GM04504 (cell line): Measurements from ENCODE around the gene ZNF462.
"Not testable (repeated sequence)": the region's sequence is repeated elsewhere in the genome, so short reads cannot be mapped to it uniquely, and the experiment has no call there.

Source experiments
- DNase-seq: peaks from one replicate; pipeline ENCODE4 v3.0.0-alpha.2; 2012; ENCODE audit warnings: low read depth

Gene ZNF462, protein sequence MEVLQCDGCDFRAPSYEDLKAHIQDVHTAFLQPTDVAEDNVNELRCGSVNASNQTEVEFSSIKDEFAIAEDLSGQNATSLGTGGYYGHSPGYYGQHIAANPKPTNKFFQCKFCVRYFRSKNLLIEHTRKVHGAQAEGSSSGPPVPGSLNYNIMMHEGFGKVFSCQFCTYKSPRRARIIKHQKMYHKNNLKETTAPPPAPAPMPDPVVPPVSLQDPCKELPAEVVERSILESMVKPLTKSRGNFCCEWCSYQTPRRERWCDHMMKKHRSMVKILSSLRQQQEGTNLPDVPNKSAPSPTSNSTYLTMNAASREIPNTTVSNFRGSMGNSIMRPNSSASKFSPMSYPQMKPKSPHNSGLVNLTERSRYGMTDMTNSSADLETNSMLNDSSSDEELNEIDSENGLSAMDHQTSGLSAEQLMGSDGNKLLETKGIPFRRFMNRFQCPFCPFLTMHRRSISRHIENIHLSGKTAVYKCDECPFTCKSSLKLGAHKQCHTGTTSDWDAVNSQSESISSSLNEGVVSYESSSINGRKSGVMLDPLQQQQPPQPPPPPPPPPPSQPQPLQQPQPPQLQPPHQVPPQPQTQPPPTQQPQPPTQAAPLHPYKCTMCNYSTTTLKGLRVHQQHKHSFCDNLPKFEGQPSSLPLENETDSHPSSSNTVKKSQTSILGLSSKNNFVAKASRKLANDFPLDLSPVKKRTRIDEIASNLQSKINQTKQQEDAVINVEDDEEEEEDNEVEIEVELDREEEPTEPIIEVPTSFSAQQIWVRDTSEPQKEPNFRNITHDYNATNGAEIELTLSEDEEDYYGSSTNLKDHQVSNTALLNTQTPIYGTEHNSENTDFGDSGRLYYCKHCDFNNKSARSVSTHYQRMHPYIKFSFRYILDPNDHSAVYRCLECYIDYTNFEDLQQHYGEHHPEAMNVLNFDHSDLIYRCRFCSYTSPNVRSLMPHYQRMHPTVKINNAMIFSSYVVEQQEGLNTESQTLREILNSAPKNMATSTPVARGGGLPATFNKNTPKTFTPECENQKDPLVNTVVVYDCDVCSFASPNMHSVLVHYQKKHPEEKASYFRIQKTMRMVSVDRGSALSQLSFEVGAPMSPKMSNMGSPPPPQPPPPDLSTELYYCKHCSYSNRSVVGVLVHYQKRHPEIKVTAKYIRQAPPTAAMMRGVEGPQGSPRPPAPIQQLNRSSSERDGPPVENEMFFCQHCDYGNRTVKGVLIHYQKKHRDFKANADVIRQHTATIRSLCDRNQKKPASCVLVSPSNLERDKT (N-terminal part only)

GRCh38 chr9:106862821-106863720 lies at the start of gene ZNF462:
TSS of gene ZNF462 (plus strand) at chr9:106863166. CDS start at chr9:106923384, 60,218 bp downstream.
- peak; percentile 27 for DNase-seq

DNA sequence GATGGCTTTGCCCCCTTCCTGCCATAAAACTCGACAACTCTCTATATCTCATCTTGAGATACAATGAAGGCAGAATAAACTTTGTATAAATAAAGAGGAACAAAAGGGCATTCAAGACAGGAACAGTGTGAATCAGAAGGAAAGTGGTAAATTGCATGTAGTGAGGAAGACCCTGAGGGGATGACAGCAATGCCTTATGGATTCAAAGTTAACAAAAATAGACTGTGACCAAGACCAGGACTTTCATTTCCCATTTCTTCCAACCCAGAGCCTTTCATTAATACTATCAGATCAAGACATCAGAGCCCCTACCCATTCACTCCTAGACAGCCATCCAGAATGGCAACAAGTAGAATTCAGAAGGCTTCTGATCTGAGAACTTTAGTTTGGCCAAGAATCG lies 46.4 kb upstream of the ZNF462 start:
- no peak for DNase-seq

DNA sequence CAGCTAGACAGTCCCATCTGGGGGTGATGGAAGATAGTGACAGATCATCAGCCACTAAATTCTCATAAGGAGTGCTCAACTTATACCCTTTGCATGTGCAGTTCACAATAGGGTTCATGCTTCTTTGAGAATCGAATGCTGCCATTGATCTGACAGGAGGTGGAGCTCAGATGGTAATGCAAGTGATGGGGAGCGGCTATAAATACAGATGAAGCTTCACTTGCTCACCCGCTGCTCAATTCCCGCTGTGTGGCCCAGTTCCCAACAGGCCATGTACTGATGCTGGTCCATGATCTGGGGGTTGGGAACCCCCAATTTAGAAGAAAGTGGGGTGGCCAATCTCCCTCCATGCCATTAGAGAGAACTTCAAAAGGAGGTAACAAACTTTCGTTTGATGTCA lies 44.9 kb upstream of the ZNF462 start:
- DNase-seq: no peak

DNA sequence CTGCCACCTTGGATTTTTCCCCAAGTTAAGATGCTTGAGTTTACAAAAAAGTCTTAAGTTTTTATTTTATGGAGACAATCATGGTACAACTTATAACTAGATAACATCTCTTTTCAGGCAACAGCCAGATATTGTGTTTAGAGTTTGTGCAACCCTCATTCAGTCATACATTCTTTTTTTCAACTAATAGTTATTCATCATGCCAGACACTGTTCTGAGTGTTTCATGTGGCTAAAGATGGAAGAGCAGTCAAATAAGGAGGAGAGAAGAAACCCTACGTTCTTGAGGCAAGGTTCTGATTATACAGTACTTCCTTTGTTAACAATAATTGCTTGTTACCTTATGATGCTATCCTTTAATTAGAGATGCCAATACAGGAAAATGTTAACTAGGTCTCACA lies 42.1 kb upstream of the ZNF462 start:
- DNase-seq: no peak

DNA sequence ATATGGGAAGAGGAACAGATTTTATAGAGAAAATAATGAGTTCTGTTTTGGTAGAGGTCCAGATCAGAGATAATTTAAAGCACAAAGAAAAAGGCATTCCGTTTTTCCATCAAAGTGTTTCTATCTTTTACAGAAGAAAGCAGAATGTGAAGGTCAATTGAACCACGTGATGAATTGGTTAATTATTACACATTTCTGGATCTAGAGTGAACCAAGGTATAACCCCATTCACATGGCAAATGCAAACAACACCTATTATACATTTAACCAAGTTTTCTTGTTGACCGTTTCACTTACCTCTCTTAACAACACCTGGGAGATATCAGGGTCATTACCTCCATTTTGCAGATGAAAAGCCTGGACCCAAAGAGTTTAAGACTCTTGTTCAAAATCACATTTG lies 34.9 kb upstream of the ZNF462 start:
- no peak for DNase-seq

DNA sequence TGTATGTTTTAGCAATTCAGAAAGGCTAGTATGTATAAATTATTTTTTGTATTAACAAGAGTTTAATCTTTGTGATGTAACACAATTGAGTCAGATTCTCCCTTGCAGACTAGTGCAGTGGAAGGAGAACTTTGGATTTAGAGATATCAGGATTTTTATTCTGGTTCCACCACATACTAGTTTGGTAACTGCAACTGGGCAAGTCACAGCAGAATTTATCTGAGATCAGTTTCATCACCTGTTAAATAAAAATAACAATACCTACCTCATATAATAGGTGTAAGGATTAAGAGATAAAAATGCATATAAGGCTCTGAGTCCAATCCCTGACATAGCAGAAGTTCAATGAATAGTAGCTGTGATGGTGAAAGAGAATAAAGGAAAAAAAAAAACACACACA lies 34.0 kb upstream of the ZNF462 start:
- no peak for DNase-seq

GRCh38 chr9:106829666-106830408 lies 33.1 kb upstream of the ZNF462 start:
- no peak for DNase-seq

DNA sequence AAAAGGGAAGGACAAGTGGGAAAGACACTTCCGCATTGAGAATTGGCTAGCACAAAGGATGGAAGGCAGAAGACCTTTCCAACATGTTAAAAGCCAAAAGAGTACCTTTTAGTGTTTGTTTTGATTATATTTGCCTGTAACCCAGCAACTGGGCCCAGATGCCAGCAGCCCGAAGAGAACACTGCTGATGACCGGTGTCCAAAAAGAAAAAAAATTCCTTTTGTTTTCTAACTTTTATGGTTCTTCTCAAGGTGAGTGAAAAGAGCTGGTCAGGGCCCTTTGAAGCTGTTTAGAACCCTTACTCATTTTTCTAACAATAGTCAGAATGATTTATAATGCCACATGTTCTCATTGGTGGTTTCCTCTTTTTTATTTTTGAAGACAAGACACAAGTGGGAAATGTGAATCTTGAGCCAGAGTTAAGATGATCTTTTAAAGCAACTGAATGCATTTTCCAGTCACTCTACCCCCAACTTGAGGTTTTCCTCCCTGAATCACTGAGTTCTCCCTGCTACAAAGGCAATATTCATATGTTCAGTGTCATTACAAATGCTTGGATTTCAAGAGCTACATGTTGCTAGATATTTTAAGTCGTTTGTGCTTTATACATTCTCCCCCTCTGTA lies 32.3 kb upstream of the ZNF462 start:
- no peak for DNase-seq

DNA sequence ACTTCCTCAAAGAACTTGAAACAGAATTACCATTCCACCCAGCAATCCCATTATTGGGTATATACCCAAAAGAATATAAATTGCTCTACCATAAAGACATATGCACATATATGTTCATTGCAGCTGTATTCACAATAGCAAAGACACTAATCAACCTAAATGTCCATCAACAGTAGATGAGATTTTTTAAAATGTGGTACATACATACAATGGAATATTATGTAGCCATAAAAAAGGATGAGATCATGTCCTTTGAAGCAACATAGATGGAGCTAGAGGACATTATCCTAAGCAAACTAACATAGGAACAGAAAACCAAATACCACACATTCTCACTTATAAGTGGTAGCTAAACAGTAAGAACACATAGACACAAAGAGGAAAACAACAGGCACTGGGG lies 28.1 kb upstream of the ZNF462 start:
- no peak for DNase-seq

GRCh38 chr9:106835840-106836239 lies 27.1 kb upstream of the ZNF462 start:
- no peak for DNase-seq

- no peak for DNase-seq
These were observed 19.6 kb upstream of the ZNF462 start for GRCh38 chr9:106843371-106843770.

DNA sequence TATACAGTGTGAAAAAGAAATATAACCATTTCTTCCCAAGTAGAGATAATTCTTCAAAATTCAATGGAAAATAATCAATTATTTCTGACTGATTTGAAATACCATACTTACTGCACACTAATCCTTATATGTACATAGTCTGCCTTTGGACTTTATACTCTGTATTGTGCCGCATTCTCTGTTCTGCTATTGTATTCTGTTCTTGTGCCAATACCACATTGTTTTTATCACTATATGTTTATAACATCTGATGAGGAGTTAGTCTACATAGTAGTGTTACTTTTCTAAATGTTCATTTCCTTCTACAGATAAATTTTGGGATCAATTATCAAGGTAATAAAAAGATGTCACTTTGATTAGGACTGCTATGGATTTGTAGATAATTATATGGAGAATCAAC lies 16.7 kb upstream of the ZNF462 start:
- no peak for DNase-seq

GRCh38 chr9:106846857-106847256 lies 16.1 kb upstream of the ZNF462 start:
- DNase-seq: no peak

- DNase-seq: not testable (repeated sequence)
These were observed 11.3 kb upstream of the ZNF462 start for GRCh38 chr9:106851640-106852039.

- DNase-seq: no peak
These were observed 5.0 kb upstream of the ZNF462 start for GRCh38 chr9:106857811-106858470.

GRCh38 chr9:106859957-106860720 lies 2.8 kb upstream of the ZNF462 start:
- DNase-seq: no peak

DNA sequence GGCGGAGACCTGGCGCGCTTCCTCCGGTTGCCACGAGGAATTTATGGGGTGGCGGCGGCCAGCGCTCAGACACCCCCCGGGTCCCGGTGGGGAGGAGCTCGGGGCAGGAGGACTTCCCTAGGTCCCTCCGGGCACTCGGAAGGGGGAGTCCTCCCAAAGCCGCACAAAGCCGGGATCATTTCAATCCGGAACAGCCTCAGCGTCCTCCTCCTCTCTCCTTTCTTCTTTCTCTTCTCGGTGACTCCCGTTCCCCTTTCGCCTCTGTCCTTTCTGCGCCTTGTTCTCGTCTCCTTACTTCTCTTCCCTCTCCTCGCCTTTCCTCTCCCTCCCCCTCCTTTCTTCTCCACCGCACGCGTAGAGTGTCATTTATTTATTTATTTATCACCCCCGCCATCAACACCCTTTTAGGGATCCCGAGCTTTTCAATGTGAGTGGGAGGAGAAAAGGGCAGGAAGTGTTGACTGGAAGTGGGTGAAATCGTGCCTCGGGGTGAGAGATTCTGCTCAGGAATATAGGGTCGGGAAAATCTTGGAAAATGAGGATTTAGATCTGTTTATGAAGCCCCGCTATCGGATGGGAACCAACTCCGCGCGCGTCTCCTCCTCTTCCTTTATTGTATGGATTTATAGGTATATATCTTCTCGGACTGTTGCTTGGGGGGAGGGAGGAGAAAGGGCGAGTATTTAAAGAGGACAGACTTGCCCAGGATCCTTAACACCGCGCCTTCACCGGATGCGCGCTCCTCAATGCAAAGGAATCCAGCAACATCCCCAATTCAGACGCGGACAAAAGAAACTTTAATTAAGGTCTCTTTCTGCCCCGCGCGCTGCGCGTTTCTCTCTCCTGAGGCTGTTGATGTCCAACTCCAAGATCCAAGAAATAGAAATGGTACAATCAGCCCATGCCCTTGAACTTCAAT lies 2.0 kb upstream of the ZNF462 start:
- DNase-seq: no peak

- DNase-seq: no peak
These were observed 1.3 kb upstream of the ZNF462 start for GRCh38 chr9:106861640-106862109.
